ENCODE measurements around the gene SKOR1.

DNA sequence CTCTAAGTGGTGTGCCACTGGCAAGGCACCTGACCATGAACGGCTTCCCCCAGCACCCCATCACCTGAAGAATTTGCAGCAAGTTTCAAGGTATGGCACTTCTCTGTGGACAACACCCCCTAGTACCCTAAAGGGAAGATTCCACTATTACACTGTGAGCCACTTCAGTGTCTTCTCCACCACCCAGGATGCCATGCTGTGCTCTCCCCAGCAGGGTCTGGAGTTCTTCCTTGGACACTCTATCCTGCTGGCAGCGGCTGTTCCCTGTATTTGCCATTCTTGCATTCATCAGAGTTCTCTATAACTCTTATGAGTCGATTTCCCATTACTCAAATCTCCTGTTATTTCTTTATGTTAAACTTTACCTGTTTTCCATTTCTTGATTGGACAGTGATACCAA is 48.5 kb downstream of the SKOR1 start:
- TF ChIP-seq, protein P1, sequence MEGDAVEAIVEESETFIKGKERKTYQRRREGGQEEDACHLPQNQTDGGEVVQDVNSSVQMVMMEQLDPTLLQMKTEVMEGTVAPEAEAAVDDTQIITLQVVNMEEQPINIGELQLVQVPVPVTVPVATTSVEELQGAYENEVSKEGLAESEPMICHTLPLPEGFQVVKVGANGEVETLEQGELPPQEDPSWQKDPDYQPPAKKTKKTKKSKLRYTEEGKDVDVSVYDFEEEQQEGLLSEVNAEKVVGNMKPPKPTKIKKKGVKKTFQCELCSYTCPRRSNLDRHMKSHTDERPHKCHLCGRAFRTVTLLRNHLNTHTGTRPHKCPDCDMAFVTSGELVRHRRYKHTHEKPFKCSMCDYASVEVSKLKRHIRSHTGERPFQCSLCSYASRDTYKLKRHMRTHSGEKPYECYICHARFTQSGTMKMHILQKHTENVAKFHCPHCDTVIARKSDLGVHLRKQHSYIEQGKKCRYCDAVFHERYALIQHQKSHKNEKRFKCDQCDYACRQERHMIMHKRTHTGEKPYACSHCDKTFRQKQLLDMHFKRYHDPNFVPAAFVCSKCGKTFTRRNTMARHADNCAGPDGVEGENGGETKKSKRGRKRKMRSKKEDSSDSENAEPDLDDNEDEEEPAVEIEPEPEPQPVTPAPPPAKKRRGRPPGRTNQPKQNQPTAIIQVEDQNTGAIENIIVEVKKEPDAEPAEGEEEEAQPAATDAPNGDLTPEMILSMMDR (IDR thresholded peaks at IDR 0.05), result no peak
- no peak for TF ChIP-seq POLR2A (IDR thresholded peaks at IDR 0.05)
